Ovary (tissue), 9 donors: Measurements from ENCODE around the gene UBE2E3. TPM values are rescaled to one million over a fixed set of nuclear protein-coding genes. Genes with fewer than 3 reads are reported as not detected.

ENCODE experiments used
- DNase-seq, 5 donors: peaks; one replicate each; pipeline ENCODE4 v3.0.0-alpha.2; 2019 to 2020
- H3K27ac ChIP-seq, 2 donors: fragments of 200-600 bp; one replicate each; pipeline versions ENCODE4 v1.5.1 to v1.8.0; 2019 to 2022
- H3K27me3 ChIP-seq: fragments of 200-600 bp; one replicate; pipeline ENCODE4 v1.8.0; 2022
- H3K36me3 ChIP-seq: fragments of 200-600 bp; sonication (generic); one replicate; pipeline ENCODE4 v1.5.1; 2019
- H3K4me1 ChIP-seq: one replicate; pipeline ENCODE4 v1.8.1; 2013; ENCODE audit warnings: mild to moderate bottlenecking, moderate library complexity; ENCODE audit not compliant: insufficient read depth
- H3K4me3 ChIP-seq: fragments of 200-600 bp; sonication (generic); one replicate; pipeline ENCODE4 v1.5.1; 2017
- H3K9me3 ChIP-seq, 2 donors: fragments of 200-600 bp in 1 of 2; sonication (generic) in 1 of 2; one replicate each; pipeline versions ENCODE4 v1.5.1 to v1.8.1; 2013 to 2019; ENCODE audit warnings: mild to moderate bottlenecking in 1 of 2, moderate library complexity in 1 of 2
- EP300 ChIP-seq: sonication (generic); formaldehyde crosslinking; IDR thresholded peaks from one replicate; pipeline ENCODE4 v1.6.1; 2017; ENCODE audit warnings: antibody characterized with exemption
- POLR2A ChIP-seq: fragments of 450-650 bp; IDR thresholded peaks from one replicate; pipeline ENCODE4 v1.6.1; 2017; ENCODE audit warnings: antibody characterized with exemption, mild to moderate bottlenecking, moderate library complexity
- WGBS, 3 donors: extraction: QIAGEN DNeasy Blood & Tissue Kit in 1 of 3; methylation state at CpG; one replicate each; pipeline versions ENCODE4 v1.1.5 to v1.1.7; 2013 to 2017; 5-methylcytosine and 5-hydroxymethylcytosine counted together
- intact Hi-C, 4 donors: fragments of 100-400 bp; cut with DNase I; formaldehyde crosslinking; loops; one replicate each; pipeline versions ENCODE4 v1.11.0 to v1.15.1; 2022 to 2023
- polyA plus RNA-seq, 2 donors: library from polyadenylated mRNA; stranded (reverse); fragments of 200-250 nt in 1 of 2; fragments of 350-450 nt in 1 of 2; fragmentation: Illumina TruSeq in 1 of 2; extraction: RNeasy Lipid Tissue Mini Kit (QIAGEN cat#74804) in 1 of 2; gene quantifications; one replicate each; pipeline ENCODE4 v1.2.3, GENCODE V29; 2013 to 2014
- total RNA-seq, 7 donors: library from RNA; depleted of rRNA in 2 of 7; stranded (reverse); fragments of >200 nt in 2 of 7; fragmentation: NEBNext Ultra II Directional in 3 of 7; extraction: Animal tissue kit (Norgen Biotek cat#: 25700) in 3 of 7; gene quantifications; one replicate each; pipeline versions ENCODE4 v1.1.0 to v1.2.4, GENCODE V29; 2016 to 2023
- TF ChIP-seq, protein P1 (sequence below), 3 donors: fragments of 450-650 bp in 2 of 3; fragments of 200-600 bp in 1 of 3; IDR thresholded peaks; one replicate each; pipeline versions ENCODE4 v1.5.1 to v1.8.0; 2016 to 2022; ENCODE audit warnings: antibody characterized with exemption in 3 of 3, mild to moderate bottlenecking in 1 of 3
- donor health status: DM: no; HTN: no; CAD: no; lungs with moderate emphysema.
- donor health status: DM: no; HTN: no; CAD: no.
- donor health status: Bipolar disorder and iron deficiency.
- donor health status: DM: yes; HTN: yes; CAD: no.
- donor health status: DM: no; HTN: no; CAD: no.
- donor health status: DM: yes; HTN: yes; CAD: no.

UBE2E3 gene
- total and polyA plus RNA-seq, 9 donors, result 43.0 to 96.3 (median 49.8) TPM

DNA sequence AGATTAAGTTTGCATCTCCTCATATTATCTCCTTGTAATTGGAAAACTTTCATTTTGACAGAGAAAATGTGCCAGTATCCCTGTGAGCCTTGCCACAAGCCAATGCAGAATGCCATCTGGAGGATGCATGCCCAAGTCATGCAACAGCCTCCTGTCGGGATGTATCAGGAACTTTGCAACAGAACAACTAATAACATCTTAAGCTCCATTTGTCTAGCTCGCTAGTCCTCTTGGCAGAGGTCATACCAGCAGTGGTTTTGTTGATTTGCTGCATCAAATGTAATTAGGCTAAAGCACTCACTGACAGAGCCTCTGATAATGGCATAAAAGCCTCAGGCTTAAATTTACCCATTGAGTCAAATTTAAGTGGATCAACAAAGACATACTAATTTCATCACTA lies 125.8 kb downstream of the UBE2E3 start:
- WGBS, 3 donors, result 87 to 95% (median 90%) methylated on average over 2 of the region's 2 CpGs
- no peak overlapping the region for H3K27ac ChIP-seq
- no peaks in the 10 kb centered on the region for H3K27me3 ChIP-seq
- DNase-seq, result no peak
- TF ChIP-seq, protein P1, sequence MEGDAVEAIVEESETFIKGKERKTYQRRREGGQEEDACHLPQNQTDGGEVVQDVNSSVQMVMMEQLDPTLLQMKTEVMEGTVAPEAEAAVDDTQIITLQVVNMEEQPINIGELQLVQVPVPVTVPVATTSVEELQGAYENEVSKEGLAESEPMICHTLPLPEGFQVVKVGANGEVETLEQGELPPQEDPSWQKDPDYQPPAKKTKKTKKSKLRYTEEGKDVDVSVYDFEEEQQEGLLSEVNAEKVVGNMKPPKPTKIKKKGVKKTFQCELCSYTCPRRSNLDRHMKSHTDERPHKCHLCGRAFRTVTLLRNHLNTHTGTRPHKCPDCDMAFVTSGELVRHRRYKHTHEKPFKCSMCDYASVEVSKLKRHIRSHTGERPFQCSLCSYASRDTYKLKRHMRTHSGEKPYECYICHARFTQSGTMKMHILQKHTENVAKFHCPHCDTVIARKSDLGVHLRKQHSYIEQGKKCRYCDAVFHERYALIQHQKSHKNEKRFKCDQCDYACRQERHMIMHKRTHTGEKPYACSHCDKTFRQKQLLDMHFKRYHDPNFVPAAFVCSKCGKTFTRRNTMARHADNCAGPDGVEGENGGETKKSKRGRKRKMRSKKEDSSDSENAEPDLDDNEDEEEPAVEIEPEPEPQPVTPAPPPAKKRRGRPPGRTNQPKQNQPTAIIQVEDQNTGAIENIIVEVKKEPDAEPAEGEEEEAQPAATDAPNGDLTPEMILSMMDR (IDR thresholded peaks at IDR 0.05), result no peak
- no peaks in the 10 kb centered on the region for H3K9me3 ChIP-seq
- H3K4me3 ChIP-seq, result no peak overlapping the region
- intact Hi-C loops, result loop anchor here in 1 of 4 donors (10.0 kb wide), 1 partner anchor 349 kb away; the partner anchor contains the start of gene ITGA4
- H3K36me3 ChIP-seq, result no peaks in the 10 kb centered on the region
- no peaks in the 10 kb centered on the region for H3K4me1 ChIP-seq

GRCh38 chr2:181106789-181107627 lies 126.6 kb downstream of the UBE2E3 start:
- Histone ChIP-seq H3K36me3 (no peaks in the 10 kb centered on the region), H3K9me3 (no peaks in the 10 kb centered on the region), H3K27ac (no peak overlapping the region), H3K4me3 (no peak overlapping the region), H3K27me3 (no peaks in the 10 kb centered on the region), H3K4me1 (no peaks in the 10 kb centered on the region)
- DNase-seq, result no peak
- intact Hi-C loops, result loop anchor here in 1 of 4 donors (10.0 kb wide), 1 partner anchor 348 kb away; the partner anchor contains the start of gene ITGA4
- 76 to 82% (median 81%) methylated on average over 2 of the region's 2 CpGs for WGBS, 3 donors
- no peak for TF ChIP-seq EP300
- TF ChIP-seq, protein P1 (IDR thresholded peaks at IDR 0.05), result no peak
- no peak for TF ChIP-seq POLR2A

DNA sequence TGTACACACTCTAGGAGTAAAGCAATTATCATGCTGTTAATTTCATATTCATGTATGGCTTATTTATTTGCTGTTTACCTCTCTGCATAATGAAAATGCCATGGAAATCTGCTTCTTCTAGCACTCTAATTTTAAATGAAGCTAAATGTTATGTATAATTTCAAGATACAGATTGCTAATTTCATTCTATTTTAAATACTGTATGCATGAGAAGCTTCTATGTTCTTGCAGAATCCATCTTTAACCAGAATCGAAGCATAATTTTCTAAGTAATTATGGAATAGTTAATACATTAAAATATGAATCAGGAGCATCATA lies 127.2 kb downstream of the UBE2E3 start:
- 95 to 98% (median 97%) methylated on average over 1 of the region's 1 CpG for WGBS, 3 donors
- Histone ChIP-seq H3K27ac (no peak overlapping the region), H3K27me3 (no peaks in the 10 kb centered on the region), H3K36me3 (no peaks in the 10 kb centered on the region), H3K9me3 (no peaks in the 10 kb centered on the region), H3K4me3 (no peak overlapping the region), H3K4me1 (no peaks in the 10 kb centered on the region)
- no peak for DNase-seq
- intact Hi-C loops, result loop anchor here in 1 of 4 donors (10.0 kb wide), 1 partner anchor 347 kb away; the partner anchor contains the start of gene ITGA4
- TF ChIP-seq POLR2A, result no peak
- TF ChIP-seq EP300, result no peak
- TF ChIP-seq, protein P1 (IDR thresholded peaks at IDR 0.05), result no peak

DNA sequence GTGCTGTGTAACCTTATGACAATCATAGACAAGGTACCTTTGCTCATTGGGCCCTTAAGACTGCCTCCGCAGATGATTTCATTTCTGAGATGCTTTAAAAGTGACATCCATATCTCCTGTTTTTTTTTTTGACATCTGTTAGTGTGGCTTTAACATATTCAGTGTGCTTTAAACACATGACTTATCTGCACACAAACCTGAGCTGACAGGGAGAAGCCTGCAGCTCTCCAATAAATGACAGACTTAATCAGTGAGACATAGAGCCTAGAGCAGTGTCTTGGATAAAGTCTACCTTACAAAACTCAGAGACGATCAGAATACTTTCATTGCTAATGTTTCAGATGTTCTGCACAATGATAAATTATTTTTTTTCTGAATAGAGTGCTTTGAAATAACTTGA lies 130.7 kb downstream of the UBE2E3 start:
- whole genome bisulfite sequencing, 3 donors, result 90 to 95% (median 91%) methylated on average over 2 of the region's 2 CpGs
- DNase-seq, result no peak
- Histone ChIP-seq H3K4me1 (no peaks in the 10 kb centered on the region), H3K4me3 (no peak overlapping the region), H3K9me3 (no peaks in the 10 kb centered on the region), H3K36me3 (no peaks in the 10 kb centered on the region), H3K27ac (no peak overlapping the region), H3K27me3 (no peaks in the 10 kb centered on the region)
- TF ChIP-seq, protein P1 (IDR thresholded peaks at IDR 0.05), result no peak
- no peak for TF ChIP-seq EP300
- TF ChIP-seq POLR2A, result no peak
- intact Hi-C loops, result no loop called here
